GM12878 (cell line): ENCODE data around the gene ADCY9.

Experiments used
- ATF7 ChIP-seq: fragments of 450-650 bp; IDR thresholded peaks from 2 replicates; pipeline ENCODE4 v1.6.1; 2016; ENCODE audit warnings: low read depth, mild to moderate bottlenecking
- CHD4 ChIP-seq: fragments of 200-600 bp; sonication (generic); IDR thresholded peaks from 2 replicates; pipeline ENCODE4 v1.6.1; 2016; ENCODE audit warnings: mild to moderate bottlenecking
- CREM ChIP-seq: IDR thresholded peaks from 2 replicates; pipeline ENCODE4 v1.6.1; 2014; ENCODE audit warnings: antibody characterized with exemption, low read depth
- EZH2 ChIP-seq: IDR thresholded peaks from 2 replicates; pipeline ENCODE4 v1.6.1; 2012; ENCODE audit warnings: low read depth, mild to moderate bottlenecking, control low read depth, inconsistent platforms, low read length, borderline replicate concordance; ENCODE audit not compliant: control insufficient read depth
- POLR2A ChIP-seq: IDR thresholded peaks from 2 replicates; pipeline ENCODE4 v1.6.1; 2011; ENCODE audit warnings: low read depth, mild to moderate bottlenecking, low read length
- SMC3 ChIP-seq: IDR thresholded peaks from 2 replicates; pipeline ENCODE4 v1.6.1; 2011; ENCODE audit warnings: low read length, improper control_type of control experiment, borderline replicate concordance
- TAF1 ChIP-seq: IDR thresholded peaks from 2 replicates; pipeline ENCODE4 v1.6.1; 2011; ENCODE audit warnings: mild to moderate bottlenecking, low read depth, low read length, borderline replicate concordance
- TCF7 ChIP-seq: IDR thresholded peaks from 2 replicates; pipeline ENCODE4 v1.6.1; 2014; ENCODE audit warnings: antibody characterized with exemption, borderline replicate concordance
- ZNF274 ChIP-seq: IDR thresholded peaks from one replicate; pipeline ENCODE4 v1.8.0; 2011; ENCODE audit not compliant: insufficient read length, insufficient read depth
- TF ChIP-seq, protein P1 (sequence below), 3 experiments: IDR thresholded peaks in 2 of 3; conservative IDR thresholded peaks in 1 of 3; 2 replicates each; pipeline ENCODE4 v1.5.1; 2011; ENCODE audit warnings: low read depth in 3 of 3, low read length in 3 of 3, mild to moderate bottlenecking in 3 of 3, control low read depth in 2 of 3, moderate library complexity in 2 of 3, inconsistent platforms in 1 of 3, mixed read lengths in 1 of 3; ENCODE audit not compliant: control insufficient read depth in 2 of 3, insufficient read depth in 1 of 3; ENCODE audit errors: extremely low read depth in 1 of 3

DNA sequence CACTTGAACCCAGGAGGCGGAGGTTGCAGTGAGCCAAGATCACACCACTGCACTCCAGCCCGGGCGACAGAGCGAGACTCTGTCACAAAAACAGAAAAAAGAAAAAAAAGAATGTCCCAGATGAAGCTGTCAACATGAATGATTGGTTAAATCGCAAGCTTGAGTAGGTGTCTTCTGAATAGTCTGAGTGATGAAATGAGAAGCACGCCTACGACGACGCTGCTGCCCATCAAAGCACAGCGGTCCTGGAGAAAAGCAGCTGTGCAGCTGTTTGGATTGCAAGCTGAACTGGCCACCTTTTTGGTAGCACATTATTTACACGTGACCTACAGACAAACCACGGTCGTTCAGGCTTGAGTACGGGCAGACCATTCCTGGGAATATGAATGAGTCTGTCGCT lies 12.5 kb downstream of the ADCY9 start:
- no peak for TF ChIP-seq ZNF274
- TF ChIP-seq TAF1: no peak
- TF ChIP-seq SMC3: no peak
- no peak for TF ChIP-seq CHD4
- TF ChIP-seq CREM: no peak
- TF ChIP-seq, protein P1, sequence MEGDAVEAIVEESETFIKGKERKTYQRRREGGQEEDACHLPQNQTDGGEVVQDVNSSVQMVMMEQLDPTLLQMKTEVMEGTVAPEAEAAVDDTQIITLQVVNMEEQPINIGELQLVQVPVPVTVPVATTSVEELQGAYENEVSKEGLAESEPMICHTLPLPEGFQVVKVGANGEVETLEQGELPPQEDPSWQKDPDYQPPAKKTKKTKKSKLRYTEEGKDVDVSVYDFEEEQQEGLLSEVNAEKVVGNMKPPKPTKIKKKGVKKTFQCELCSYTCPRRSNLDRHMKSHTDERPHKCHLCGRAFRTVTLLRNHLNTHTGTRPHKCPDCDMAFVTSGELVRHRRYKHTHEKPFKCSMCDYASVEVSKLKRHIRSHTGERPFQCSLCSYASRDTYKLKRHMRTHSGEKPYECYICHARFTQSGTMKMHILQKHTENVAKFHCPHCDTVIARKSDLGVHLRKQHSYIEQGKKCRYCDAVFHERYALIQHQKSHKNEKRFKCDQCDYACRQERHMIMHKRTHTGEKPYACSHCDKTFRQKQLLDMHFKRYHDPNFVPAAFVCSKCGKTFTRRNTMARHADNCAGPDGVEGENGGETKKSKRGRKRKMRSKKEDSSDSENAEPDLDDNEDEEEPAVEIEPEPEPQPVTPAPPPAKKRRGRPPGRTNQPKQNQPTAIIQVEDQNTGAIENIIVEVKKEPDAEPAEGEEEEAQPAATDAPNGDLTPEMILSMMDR (IDR thresholded peaks at IDR 0.05 in 2 of 3, conservative IDR thresholded peaks at IDR 0.05 in 1 of 3; ENCODE audit: control insufficient read depth in 2 of 3, extremely low read depth in 1 of 3, insufficient read depth in 1 of 3, low read depth in 3 of 3, low read length in 3 of 3): no peak
- no peak for TF ChIP-seq TCF7
- no peak for TF ChIP-seq POLR2A
- no peak for TF ChIP-seq ATF7
- no peak for TF ChIP-seq EZH2
